Liver (tissue), 3 donors: Measurements from ENCODE around the gene SNRK.

Source experiments
- ATF3 ChIP-seq: IDR thresholded peaks from 2 replicates; pipeline ENCODE4 v1.6.1; 2016; ENCODE audit warnings: antibody characterized with exemption
- GABPA ChIP-seq, 2 donors: IDR thresholded peaks in 1 of 2; conservative IDR thresholded peaks in 1 of 2; 2 replicates each; pipeline ENCODE4 v1.6.1; 2016; ENCODE audit warnings: antibody characterized with exemption in 2 of 2, mild to moderate bottlenecking in 1 of 2, moderate library complexity in 1 of 2
- JUND ChIP-seq, 2 donors: IDR thresholded peaks; 2 replicates each; pipeline ENCODE4 v1.6.1; 2016; ENCODE audit warnings: antibody characterized with exemption in 2 of 2
- MAX ChIP-seq: IDR thresholded peaks from 2 replicates; pipeline ENCODE4 v1.6.1; 2016; ENCODE audit warnings: antibody characterized with exemption
- RAD21 ChIP-seq, 2 donors: IDR thresholded peaks; 2 replicates each; pipeline ENCODE4 v1.6.1; 2016; ENCODE audit warnings: antibody characterized with exemption in 2 of 2, mild to moderate bottlenecking in 2 of 2
- REST ChIP-seq: IDR thresholded peaks from 2 replicates; pipeline ENCODE4 v1.6.1; 2016; ENCODE audit warnings: antibody characterized with exemption, mild to moderate bottlenecking
- TAF1 ChIP-seq: conservative IDR thresholded peaks from 2 replicates; pipeline ENCODE4 v1.6.1; 2016; ENCODE audit warnings: antibody characterized with exemption, mild to moderate bottlenecking
- YY1 ChIP-seq: IDR thresholded peaks from 2 replicates; pipeline ENCODE4 v1.6.1; 2016; ENCODE audit warnings: antibody characterized with exemption, mild to moderate bottlenecking
- ZBTB33 ChIP-seq: IDR thresholded peaks from 2 replicates; pipeline ENCODE4 v1.6.1; 2016; ENCODE audit warnings: antibody characterized with exemption
- TF ChIP-seq, protein P1 (sequence below): fragments of 150-350 bp; IDR thresholded peaks from 2 replicates; pipeline ENCODE4 v1.5.1; 2017; ENCODE audit warnings: improper control_type of control experiment, low read depth, low read length; ENCODE audit not compliant: missing input control
- donor health status: healthy.
- donor health status: healthy.

DNA sequence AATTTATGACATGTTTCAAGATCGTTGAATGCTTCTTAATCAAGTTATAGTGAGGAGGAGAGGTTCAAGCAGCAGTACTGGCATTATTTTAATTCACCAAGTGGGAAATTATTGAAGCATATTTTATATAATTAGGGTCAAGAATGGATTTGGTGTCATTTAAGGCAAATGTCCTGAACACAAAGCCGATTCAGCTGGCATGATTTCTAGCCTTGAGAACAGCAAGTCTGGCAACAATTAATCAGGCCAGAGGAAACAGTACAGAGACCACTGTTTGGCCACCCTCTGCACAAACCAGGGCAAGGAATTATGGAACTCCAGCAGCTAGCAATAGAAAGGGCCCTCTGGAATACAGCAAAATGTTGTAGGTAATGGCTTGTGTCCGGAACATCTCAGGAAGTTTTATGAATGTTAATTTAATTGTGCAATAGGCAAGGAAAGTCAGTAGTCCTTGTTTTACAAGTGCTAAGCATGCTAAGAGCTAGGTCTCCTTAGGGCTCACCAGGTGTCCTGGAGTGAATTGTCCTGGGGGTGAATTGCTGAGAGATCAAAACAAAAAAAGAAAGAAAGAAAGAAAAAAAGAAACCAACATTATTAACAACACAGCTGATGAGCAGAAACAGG, 38.7 kb upstream of the SNRK start:
- TF ChIP-seq, protein P1, sequence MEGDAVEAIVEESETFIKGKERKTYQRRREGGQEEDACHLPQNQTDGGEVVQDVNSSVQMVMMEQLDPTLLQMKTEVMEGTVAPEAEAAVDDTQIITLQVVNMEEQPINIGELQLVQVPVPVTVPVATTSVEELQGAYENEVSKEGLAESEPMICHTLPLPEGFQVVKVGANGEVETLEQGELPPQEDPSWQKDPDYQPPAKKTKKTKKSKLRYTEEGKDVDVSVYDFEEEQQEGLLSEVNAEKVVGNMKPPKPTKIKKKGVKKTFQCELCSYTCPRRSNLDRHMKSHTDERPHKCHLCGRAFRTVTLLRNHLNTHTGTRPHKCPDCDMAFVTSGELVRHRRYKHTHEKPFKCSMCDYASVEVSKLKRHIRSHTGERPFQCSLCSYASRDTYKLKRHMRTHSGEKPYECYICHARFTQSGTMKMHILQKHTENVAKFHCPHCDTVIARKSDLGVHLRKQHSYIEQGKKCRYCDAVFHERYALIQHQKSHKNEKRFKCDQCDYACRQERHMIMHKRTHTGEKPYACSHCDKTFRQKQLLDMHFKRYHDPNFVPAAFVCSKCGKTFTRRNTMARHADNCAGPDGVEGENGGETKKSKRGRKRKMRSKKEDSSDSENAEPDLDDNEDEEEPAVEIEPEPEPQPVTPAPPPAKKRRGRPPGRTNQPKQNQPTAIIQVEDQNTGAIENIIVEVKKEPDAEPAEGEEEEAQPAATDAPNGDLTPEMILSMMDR: no peak
- no peak for TF ChIP-seq RAD21 (IDR thresholded peaks at IDR 0.05)
- no peak for TF ChIP-seq MAX
- TF ChIP-seq YY1: no peak
- TF ChIP-seq TAF1: no peak
- TF ChIP-seq ATF3: no peak
- TF ChIP-seq JUND (IDR thresholded peaks at IDR 0.05): no peak
- no peak for TF ChIP-seq REST
- no peak for TF ChIP-seq ZBTB33
- no peak for TF ChIP-seq GABPA (IDR thresholded peaks at IDR 0.05 in 1 of 2, conservative IDR thresholded peaks at IDR 0.05 in 1 of 2)
